ENCODE measurements around the gene DNAJB2.

DNA sequence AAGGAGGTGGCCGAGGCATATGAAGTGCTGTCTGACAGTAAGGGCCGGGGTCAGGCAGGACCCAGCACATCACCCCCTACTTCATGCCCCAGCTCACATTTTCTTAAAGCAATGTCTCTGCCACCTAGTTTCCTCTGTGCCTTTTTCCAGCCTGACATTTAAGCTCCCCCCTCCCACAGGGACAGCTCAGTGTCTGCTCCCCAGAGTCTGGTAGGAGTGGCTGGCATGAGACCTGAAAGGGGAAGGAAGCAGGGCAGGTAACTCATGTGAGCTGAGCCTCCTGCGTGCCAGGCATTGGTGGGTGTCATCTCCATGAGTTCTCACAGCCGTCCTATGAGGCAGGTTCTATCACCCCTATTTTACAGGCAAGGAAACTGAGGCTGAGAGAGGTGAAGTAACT lies 1.5 kb downstream of the DNAJB2 start:
- no peak for TF ChIP-seq POLR2A (IDR thresholded peaks at IDR 0.05)
- TF ChIP-seq, protein P1, sequence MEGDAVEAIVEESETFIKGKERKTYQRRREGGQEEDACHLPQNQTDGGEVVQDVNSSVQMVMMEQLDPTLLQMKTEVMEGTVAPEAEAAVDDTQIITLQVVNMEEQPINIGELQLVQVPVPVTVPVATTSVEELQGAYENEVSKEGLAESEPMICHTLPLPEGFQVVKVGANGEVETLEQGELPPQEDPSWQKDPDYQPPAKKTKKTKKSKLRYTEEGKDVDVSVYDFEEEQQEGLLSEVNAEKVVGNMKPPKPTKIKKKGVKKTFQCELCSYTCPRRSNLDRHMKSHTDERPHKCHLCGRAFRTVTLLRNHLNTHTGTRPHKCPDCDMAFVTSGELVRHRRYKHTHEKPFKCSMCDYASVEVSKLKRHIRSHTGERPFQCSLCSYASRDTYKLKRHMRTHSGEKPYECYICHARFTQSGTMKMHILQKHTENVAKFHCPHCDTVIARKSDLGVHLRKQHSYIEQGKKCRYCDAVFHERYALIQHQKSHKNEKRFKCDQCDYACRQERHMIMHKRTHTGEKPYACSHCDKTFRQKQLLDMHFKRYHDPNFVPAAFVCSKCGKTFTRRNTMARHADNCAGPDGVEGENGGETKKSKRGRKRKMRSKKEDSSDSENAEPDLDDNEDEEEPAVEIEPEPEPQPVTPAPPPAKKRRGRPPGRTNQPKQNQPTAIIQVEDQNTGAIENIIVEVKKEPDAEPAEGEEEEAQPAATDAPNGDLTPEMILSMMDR (IDR thresholded peaks at IDR 0.05): no peak

All from esophagus squamous epithelium (tissue), 4 donors.